AG09319 (cell line): ENCODE data around the gene E2F4.

Experiments
- DNase-seq: peaks from one replicate; pipeline ENCODE4 v3.0.0-alpha.2; 2010; ENCODE audit warnings: low read depth; ENCODE audit errors: extremely low read depth
- CTCF ChIP-seq: IDR thresholded peaks from 2 replicates; pipeline ENCODE4 v1.5.1; 2011; ENCODE audit warnings: low read depth, mild to moderate bottlenecking, inconsistent platforms, low read length, moderate library complexity

Gene E2F4

GRCh38 chr16:67154578-67155294 lies 37.2 kb upstream of the E2F4 start:
- DNase-seq: no peak
- no peak for TF ChIP-seq CTCF

- TF ChIP-seq CTCF: peak; percentile 55
- no peak for DNase-seq
Observed at GRCh38 chr16:67155295-67156142, 36.4 kb upstream of the E2F4 start.

GRCh38 chr16:67156143-67156844 lies 35.7 kb upstream of the E2F4 start:
- DNase-seq: no peak
- TF ChIP-seq CTCF: no peak

GRCh38 chr16:67157106-67157748 lies 34.7 kb upstream of the E2F4 start:
- DNase-seq: no peak
- no peak for TF ChIP-seq CTCF

- TF ChIP-seq CTCF: no peak
Observed at GRCh38 chr16:67157892-67158635, 33.9 kb upstream of the E2F4 start.

GRCh38 chr16:67158637-67159600 lies 33.0 kb upstream of the E2F4 start:
- no peak for DNase-seq
- TF ChIP-seq CTCF: no peak

More at GRCh38 chr16:67157892-67158635, 33.9 kb upstream of the E2F4 start:
- DNase-seq: no peak
